ENCODE results near the gene PRKAG2.
"Not testable (repeated sequence)": the region's sequence is repeated elsewhere in the genome, so short reads cannot be mapped to it uniquely, and the experiment has no call there.

Gene PRKAG2

GRCh38 chr7:151524845-151525244, 352.1 kb downstream of the PRKAG2 start:
- no peak for TF ChIP-seq PAX5 (IDR thresholded peaks at IDR 0.05; ENCODE audit: insufficient read depth, low read length, severe bottlenecking)
- no peak for TF ChIP-seq POLR2AphosphoS5 (IDR thresholded peaks at IDR 0.05; ENCODE audit: low read depth, low read length)
- TF ChIP-seq POU2F2 (IDR thresholded peaks at IDR 0.05; ENCODE audit: low read depth, low read length), result no peak
- no peak for TF ChIP-seq SPI1 (IDR thresholded peaks at IDR 0.05; ENCODE audit: low read depth, low read length)
- no peak for TF ChIP-seq POLR2A (IDR thresholded peaks at IDR 0.05; ENCODE audit: low read depth, low read length)
- no peak for TF ChIP-seq TAF1 (IDR thresholded peaks at IDR 0.05; ENCODE audit: low read depth, low read length)
- no peak for DNase-seq (ENCODE audit: insufficient read length, low spot score)
- FAIRE-seq, result no peak

GRCh38 chr7:151524331-151524730, 352.6 kb downstream of the PRKAG2 start:
- DNase-seq (ENCODE audit: insufficient read length, low spot score) (no peak), FAIRE-seq (no peak)

GRCh38 chr7:151520419-151521261, 356.3 kb downstream of the PRKAG2 start:
- FAIRE-seq (no peak), DNase-seq (ENCODE audit: insufficient read length, low spot score) (no peak)

More at GRCh38 chr7:151524331-151524730, 352.6 kb downstream of the PRKAG2 start:
- TF ChIP-seq PAX5 (IDR thresholded peaks at IDR 0.05; ENCODE audit: insufficient read depth, low read length, severe bottlenecking) (no peak), POLR2AphosphoS5 (IDR thresholded peaks at IDR 0.05; ENCODE audit: low read depth, low read length) (no peak), TAF1 (IDR thresholded peaks at IDR 0.05; ENCODE audit: low read depth, low read length) (no peak), POU2F2 (IDR thresholded peaks at IDR 0.05; ENCODE audit: low read depth, low read length) (no peak), SPI1 (IDR thresholded peaks at IDR 0.05; ENCODE audit: low read depth, low read length) (no peak), POLR2A (IDR thresholded peaks at IDR 0.05; ENCODE audit: low read depth, low read length) (no peak)

GRCh38 chr7:151519765-151520418, 357.0 kb downstream of the PRKAG2 start, which contains the start of gene RHEB:
TSS of gene RHEB (minus strand) at chr7:151519895. CDS start at chr7:151519511, 384 bp downstream.
- DNase-seq (ENCODE audit: insufficient read length, low spot score) (peak; percentile 90), FAIRE-seq (peak; percentile 94)
- TF ChIP-seq TAF1 (IDR thresholded peaks at IDR 0.05; ENCODE audit: low read depth, low read length) (no peak), POLR2A (IDR thresholded peaks at IDR 0.05; ENCODE audit: low read depth, low read length) (0 out of 2 replicates have a peak, but pooled peaks have one; percentile 12)

More at GRCh38 chr7:151520419-151521261, 356.3 kb downstream of the PRKAG2 start:
- no peak for TF ChIP-seq PAX5 (IDR thresholded peaks at IDR 0.05; ENCODE audit: insufficient read depth, low read length, severe bottlenecking)
- TF ChIP-seq TAF1 (IDR thresholded peaks at IDR 0.05; ENCODE audit: low read depth, low read length), result no peak
- no peak for TF ChIP-seq POU2F2 (IDR thresholded peaks at IDR 0.05; ENCODE audit: low read depth, low read length)
- no peak for TF ChIP-seq POLR2A (IDR thresholded peaks at IDR 0.05; ENCODE audit: low read depth, low read length)
- TF ChIP-seq SPI1 (IDR thresholded peaks at IDR 0.05; ENCODE audit: low read depth, low read length), result no peak
- no peak for TF ChIP-seq POLR2AphosphoS5 (IDR thresholded peaks at IDR 0.05; ENCODE audit: low read depth, low read length)

- not testable (repeated sequence) for DNase-seq (ENCODE audit: insufficient read length, low spot score)
- peak; percentile 25; the same call in 1 of the 2 replicates for TF ChIP-seq POLR2A (IDR thresholded peaks at IDR 0.05; ENCODE audit: low read depth, low read length)
- peak; percentile 32; the same call in 1 of the 2 replicates for TF ChIP-seq SPI1 (IDR thresholded peaks at IDR 0.05; ENCODE audit: low read depth, low read length)
- FAIRE-seq, result peak; percentile 76
Observed at GRCh38 chr7:151518947-151519764, 357.8 kb downstream of the PRKAG2 start.

GRCh38 chr7:151518105-151518946, 358.6 kb downstream of the PRKAG2 start:
- DNase-seq (ENCODE audit: insufficient read length, low spot score), result no peak
- TF ChIP-seq TAF1 (IDR thresholded peaks at IDR 0.05; ENCODE audit: low read depth, low read length) (no peak), SPI1 (IDR thresholded peaks at IDR 0.05; ENCODE audit: low read depth, low read length) (no peak), POLR2AphosphoS5 (IDR thresholded peaks at IDR 0.05; ENCODE audit: low read depth, low read length) (peak; percentile 9; the same call in 1 of the 2 replicates)
- FAIRE-seq, result peak; percentile 86

GRCh38 chr7:151517601-151518104, 359.3 kb downstream of the PRKAG2 start:
- peak; percentile 15; the same call in 1 of the 2 replicates for TF ChIP-seq POLR2AphosphoS5 (IDR thresholded peaks at IDR 0.05; ENCODE audit: low read depth, low read length)
- TF ChIP-seq POLR2A (IDR thresholded peaks at IDR 0.05; ENCODE audit: low read depth, low read length), result no peak
- DNase-seq (ENCODE audit: insufficient read length, low spot score), result no peak
- no peak for FAIRE-seq

- no peak for DNase-seq (ENCODE audit: insufficient read length, low spot score)
- no peak for FAIRE-seq
- TF ChIP-seq POLR2AphosphoS5 (IDR thresholded peaks at IDR 0.05; ENCODE audit: low read depth, low read length) (no peak), POU2F2 (IDR thresholded peaks at IDR 0.05; ENCODE audit: low read depth, low read length) (no peak)
Observed at GRCh38 chr7:151515276-151515565, 361.7 kb downstream of the PRKAG2 start.

Measured in GM12891 (cell line).